GM23338 (cell line): ENCODE results near the gene SPINK4.

Experiments used
- CTCF ChIP-seq, 2 experiments: fragments of 200-600 bp in 1 of 2; sonication (generic) in 1 of 2; conservative IDR thresholded peaks; 2 replicates each; pipeline versions ENCODE4 v1.5.1 to v1.6.1; 2016 to 2017; ENCODE audit warnings: antibody characterized with exemption in 2 of 2, low read depth in 2 of 2, mild to moderate bottlenecking in 2 of 2, moderate library complexity in 1 of 2
- EZH2 ChIP-seq: fragments of 200-600 bp; sonication (generic); IDR thresholded peaks from one replicate; pipeline ENCODE4 v1.8.0; 2017; ENCODE audit warnings: antibody characterized with exemption, mild to moderate bottlenecking, low read depth; ENCODE audit not compliant: unreplicated experiment
- EZH2phosphoT487 ChIP-seq: fragments of 200-600 bp; sonication (generic); IDR thresholded peaks from one replicate; pipeline ENCODE4 v1.8.1; 2018; ENCODE audit warnings: antibody characterized with exemption; ENCODE audit not compliant: unreplicated experiment
- JUNB ChIP-seq: IDR thresholded peaks from one replicate; pipeline ENCODE4 v1.6.1; 2016; ENCODE audit warnings: antibody characterized with exemption; ENCODE audit not compliant: unreplicated experiment
- ZNF114 ChIP-seq: fragments of 250-450 bp; sonication (Bioruptor Pico); IDR thresholded peaks from 2 replicates; pipeline ENCODE4 v1.5.0; 2020; ENCODE audit warnings: mild to moderate bottlenecking, moderate library complexity

- TF ChIP-seq EZH2 (no peak), CTCF (conservative IDR thresholded peaks at IDR 0.05; ENCODE audit: low read depth in 2 of 2) (peak; percentile 11 to 30; a peak in 1 of 4 replicates), EZH2phosphoT487 (no peak), JUNB (no peak), ZNF114 (CRISPR knock-in tag) (no peak)
These were observed 29.8 kb upstream of the SPINK4 start for GRCh38 chr9:33210006-33210715.
